Camera-type eye (tissue), 1 donor: ENCODE measurements around the gene EXOSC1. TPM values are rescaled to one million over a fixed set of nuclear protein-coding genes. Genes with fewer than 3 reads are reported as not detected.

ENCODE experiments used
- total RNA-seq: library from RNA; depleted of rRNA; stranded (reverse); fragments of >200 nt; gene quantifications from one replicate; pipeline ENCODE4 v1.2.3, GENCODE V29; 2014

EXOSC1 gene
- 20.1 TPM for total RNA-seq

GRCh38 chr10:97445722-97446639, at the start of gene EXOSC1, which contains the start of gene ZDHHC16:
Gene EXOSC1 (minus strand): TSS chr10:97446006. CDS start chr10:97445985, 21 bp downstream.
Gene ZDHHC16 (plus strand): TSS chr10:97446175. CDS start chr10:97451676, 5,501 bp downstream.

GRCh38 chr10:97425964-97426775, 19.6 kb downstream of the EXOSC1 start, which contains the start of gene PGAM1:
Gene PGAM1 (plus strand): TSS chr10:97426191. CDS start chr10:97426308, 117 bp downstream.

GRCh38 chr10:97400665-97401454, 44.9 kb downstream of the EXOSC1 start, which contains the start of gene RRP12:
Gene RRP12 (minus strand): TSS chr10:97401340. CDS start chr10:97401231, 109 bp downstream.

Other genes with a start within 250 kb of the EXOSC1 start
- 18.8 TPM for gene ARHGAP19, start 153.4 kb downstream of the EXOSC1 start, total RNA-seq
- 9.0 TPM for gene FRAT1, start 126.7 kb downstream of the EXOSC1 start, total RNA-seq
- gene FRAT2, start 111.3 kb downstream of the EXOSC1 start, total RNA-seq = 18.3 TPM
- 19.8 TPM for gene RRP12, start 44.7 kb downstream of the EXOSC1 start, total RNA-seq
- gene PGAM1, start 19.8 kb downstream of the EXOSC1 start, total RNA-seq = 201 TPM
- 25.5 TPM for gene ZDHHC16, start 169 bp upstream of the EXOSC1 start, total RNA-seq
- 92.5 TPM for gene MMS19, start 52.4 kb upstream of the EXOSC1 start, total RNA-seq
- 5.5 TPM for gene UBTD1, start 52.9 kb upstream of the EXOSC1 start, total RNA-seq
- gene ANKRD2, start 126.8 kb upstream of the EXOSC1 start, total RNA-seq = 0.55 TPM
- gene HOGA1, start 138.4 kb upstream of the EXOSC1 start, total RNA-seq = 1.6 TPM
- gene C10orf62, start 143.7 kb upstream of the EXOSC1 start, total RNA-seq = not detected
- gene MORN4, start 187.5 kb upstream of the EXOSC1 start, total RNA-seq = 15.7 TPM
- gene PI4K2A, start 194.7 kb upstream of the EXOSC1 start, total RNA-seq = 20.6 TPM
- 14.2 TPM for gene AVPI1, start 241.2 kb upstream of the EXOSC1 start, total RNA-seq